Activated CD4-positive, CD25-positive, alpha-beta regulatory T cell treated with anti-CD3 and anti-CD28 coated beads, Interleukin-2, amount 50 U/mL, for 16 hours (primary cell): ENCODE data around the gene SLC12A1.
"Not testable (repeated sequence)": the region's sequence is repeated elsewhere in the genome, so short reads cannot be mapped to it uniquely, and the experiment has no call there.

Experiments
- DNase-seq: peaks from one replicate; pipeline ENCODE4 v3.0.0-alpha.2; 2020; ENCODE audit warnings: low read depth, low spot score

Gene SLC12A1

GRCh38 chr15:48307586-48307985 lies 101.5 kb downstream of the SLC12A1 start:
- no peak for DNase-seq

GRCh38 chr15:48309740-48310139 lies 103.6 kb downstream of the SLC12A1 start:
- DNase-seq, result no peak

- no peak for DNase-seq
Measured at GRCh38 chr15:48313216-48313615, 107.1 kb downstream of the SLC12A1 start.

- no peak for DNase-seq
Measured at GRCh38 chr15:48315041-48315440, 108.9 kb downstream of the SLC12A1 start.

GRCh38 chr15:48317221-48317620 lies 111.1 kb downstream of the SLC12A1 start:
- no peak for DNase-seq

GRCh38 chr15:48318131-48318530 lies 112.0 kb downstream of the SLC12A1 start:
- no peak for DNase-seq

- DNase-seq, result no peak
Measured at GRCh38 chr15:48323294-48323693, 117.2 kb downstream of the SLC12A1 start.

- DNase-seq, result no peak
Measured at GRCh38 chr15:48324949-48325348, 118.8 kb downstream of the SLC12A1 start.

GRCh38 chr15:48325400-48325799 lies 119.3 kb downstream of the SLC12A1 start:
- no peak for DNase-seq

- DNase-seq, result not testable (repeated sequence)
Measured at GRCh38 chr15:48326180-48326579, 120.1 kb downstream of the SLC12A1 start.

- no peak for DNase-seq
Measured at GRCh38 chr15:48330105-48330785, 124.1 kb downstream of the SLC12A1 start.

GRCh38 chr15:48330855-48331795 lies 125.0 kb downstream of the SLC12A1 start, which contains the start of gene DUT:
Gene DUT (plus strand): TSS chr15:48331429. CDS start chr15:48331516, 87 bp downstream.
- DNase-seq, result peak; percentile 52

GRCh38 chr15:48331796-48332641 lies 125.9 kb downstream of the SLC12A1 start:
- DNase-seq, result peak; percentile 52

GRCh38 chr15:48332642-48333034 lies 126.5 kb downstream of the SLC12A1 start:
- no peak for DNase-seq

GRCh38 chr15:48333540-48333939 lies 127.4 kb downstream of the SLC12A1 start:
- no peak for DNase-seq

- no peak for DNase-seq
Measured at GRCh38 chr15:48334260-48334659, 128.2 kb downstream of the SLC12A1 start.

- no peak for DNase-seq
Measured at GRCh38 chr15:48336940-48337339, 130.8 kb downstream of the SLC12A1 start.

GRCh38 chr15:48337607-48338006 lies 131.5 kb downstream of the SLC12A1 start:
- DNase-seq, result no peak

GRCh38 chr15:48340111-48340510 lies 134.0 kb downstream of the SLC12A1 start:
- no peak for DNase-seq

GRCh38 chr15:48343865-48344264 lies 137.8 kb downstream of the SLC12A1 start:
- DNase-seq, result no peak

- no peak for DNase-seq
Measured at GRCh38 chr15:48345516-48345915, 139.4 kb downstream of the SLC12A1 start.
